Measurements from ENCODE around the gene PFN3. TPM values are rescaled to one million over a fixed set of nuclear protein-coding genes. Genes with fewer than 3 reads are reported as not detected.

PFN3 gene
- total and polyA plus RNA-seq, 7 donors: not detected

DNA sequence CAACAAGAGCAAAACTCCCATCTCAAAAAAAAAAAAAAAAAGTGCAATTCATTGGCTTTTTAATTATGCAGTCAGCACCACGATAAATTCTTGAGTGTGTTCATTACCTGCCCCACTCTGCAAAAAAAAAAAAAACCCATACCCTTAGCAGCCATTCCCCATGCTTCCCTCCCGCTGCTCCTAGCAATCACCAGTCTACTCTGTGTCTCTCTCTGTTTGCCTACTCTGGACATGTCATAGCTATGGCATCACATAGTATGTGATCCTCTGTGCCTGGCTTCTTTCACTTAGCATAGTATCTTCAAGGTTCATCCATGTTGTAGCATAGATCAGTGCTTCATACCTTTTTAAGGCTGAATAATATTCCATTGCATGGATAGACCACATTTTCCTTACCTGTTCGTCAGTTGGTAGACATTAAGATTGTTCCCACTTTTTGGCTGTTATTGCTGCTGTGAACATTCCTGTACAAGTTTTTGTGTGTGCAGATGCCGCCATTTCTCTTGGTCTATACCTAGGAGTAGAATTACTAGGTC lies 39.1 kb upstream of the PFN3 start:
- no peak overlapping the region for H3K27ac ChIP-seq
- no peak for DNase-seq
- H3K4me3 ChIP-seq: no peak overlapping the region
- H3K4me1 ChIP-seq: no peaks in the 10 kb centered on the region
- H3K36me3 ChIP-seq: peaks cover 19 to 63% (median 25%) of the 10 kb centered on the region in 4 donors
- intact Hi-C loops (cut with DNase I): no loop called here
- 97% methylated on average over 4 of the region's 4 CpGs for WGBS, 2 donors
- no peak for TF ChIP-seq POLR2AphosphoS5 (IDR thresholded peaks at IDR 0.05)
- no peak for TF ChIP-seq EP300 (IDR thresholded peaks at IDR 0.05)
- TF ChIP-seq POLR2A (IDR thresholded peaks at IDR 0.05): no peak
- TF ChIP-seq, protein P1, sequence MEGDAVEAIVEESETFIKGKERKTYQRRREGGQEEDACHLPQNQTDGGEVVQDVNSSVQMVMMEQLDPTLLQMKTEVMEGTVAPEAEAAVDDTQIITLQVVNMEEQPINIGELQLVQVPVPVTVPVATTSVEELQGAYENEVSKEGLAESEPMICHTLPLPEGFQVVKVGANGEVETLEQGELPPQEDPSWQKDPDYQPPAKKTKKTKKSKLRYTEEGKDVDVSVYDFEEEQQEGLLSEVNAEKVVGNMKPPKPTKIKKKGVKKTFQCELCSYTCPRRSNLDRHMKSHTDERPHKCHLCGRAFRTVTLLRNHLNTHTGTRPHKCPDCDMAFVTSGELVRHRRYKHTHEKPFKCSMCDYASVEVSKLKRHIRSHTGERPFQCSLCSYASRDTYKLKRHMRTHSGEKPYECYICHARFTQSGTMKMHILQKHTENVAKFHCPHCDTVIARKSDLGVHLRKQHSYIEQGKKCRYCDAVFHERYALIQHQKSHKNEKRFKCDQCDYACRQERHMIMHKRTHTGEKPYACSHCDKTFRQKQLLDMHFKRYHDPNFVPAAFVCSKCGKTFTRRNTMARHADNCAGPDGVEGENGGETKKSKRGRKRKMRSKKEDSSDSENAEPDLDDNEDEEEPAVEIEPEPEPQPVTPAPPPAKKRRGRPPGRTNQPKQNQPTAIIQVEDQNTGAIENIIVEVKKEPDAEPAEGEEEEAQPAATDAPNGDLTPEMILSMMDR (IDR thresholded peaks at IDR 0.05): no peak
- no peaks in the 10 kb centered on the region for H3K27me3 ChIP-seq
- no peaks in the 10 kb centered on the region for H3K9me3 ChIP-seq

DNA sequence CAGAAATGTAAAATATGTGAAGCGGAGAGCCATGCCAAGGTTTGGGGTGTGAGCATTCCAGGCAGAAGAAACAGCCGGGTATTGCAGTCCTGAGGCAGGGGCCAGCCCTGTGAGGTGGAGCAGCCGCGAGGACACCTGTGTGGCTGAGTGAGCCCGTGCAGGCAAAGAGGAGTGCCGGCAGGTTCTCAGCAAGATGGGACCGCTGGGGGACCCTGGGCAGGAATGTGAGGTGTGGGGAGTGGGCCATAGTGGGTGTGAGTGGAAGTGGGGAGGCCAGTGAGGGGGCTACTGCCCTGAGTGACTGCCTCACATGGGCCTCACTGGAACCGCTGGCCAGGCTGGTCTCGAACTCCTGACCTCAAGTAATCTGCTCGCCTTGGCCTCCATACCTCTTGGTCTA lies 38.0 kb upstream of the PFN3 start:
- no peak for TF ChIP-seq EP300 (IDR thresholded peaks at IDR 0.05)
- TF ChIP-seq, protein P1 (IDR thresholded peaks at IDR 0.05): no peak
- no peak for TF ChIP-seq POLR2A (IDR thresholded peaks at IDR 0.05)
- TF ChIP-seq POLR2AphosphoS5 (IDR thresholded peaks at IDR 0.05): no peak
- H3K27me3 ChIP-seq: no peaks in the 10 kb centered on the region
- no peak for DNase-seq
- WGBS, 2 donors: 95 to 96% methylated on average over 10 of the region's 10 CpGs
- peaks cover 29 to 74% (median 36%) of the 10 kb centered on the region in 4 donors for H3K36me3 ChIP-seq
- intact Hi-C loops (cut with DNase I): no loop called here
- no peak overlapping the region for H3K4me3 ChIP-seq
- no peaks in the 10 kb centered on the region for H3K4me1 ChIP-seq
- H3K27ac ChIP-seq: no peak overlapping the region
- H3K9me3 ChIP-seq: no peaks in the 10 kb centered on the region

DNA sequence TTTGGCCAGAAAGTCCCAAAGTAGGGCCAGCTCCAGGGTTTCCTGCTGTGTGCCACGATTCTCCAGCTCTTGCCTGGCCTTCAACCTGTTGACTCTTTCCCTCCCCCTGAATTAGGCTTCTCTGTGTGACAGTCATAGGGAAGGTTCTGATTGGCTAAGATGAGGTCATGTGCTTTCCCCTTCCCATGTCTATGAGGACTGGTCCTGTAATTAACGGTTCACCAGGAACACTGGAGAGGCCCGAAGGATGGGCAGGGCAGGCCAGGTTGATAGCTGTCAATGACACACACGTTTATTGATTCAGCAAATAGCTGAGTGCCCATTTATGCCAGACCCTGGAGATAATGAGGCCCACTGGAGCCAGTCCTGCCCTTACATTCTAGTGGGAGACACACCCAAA lies 37.2 kb upstream of the PFN3 start:
- H3K36me3 ChIP-seq: peaks cover 36 to 80% (median 45%) of the 10 kb centered on the region in 4 donors
- no peaks in the 10 kb centered on the region for H3K9me3 ChIP-seq
- H3K4me3 ChIP-seq: no peak overlapping the region
- intact Hi-C loops (cut with DNase I): no loop called here
- WGBS, 2 donors: 46 to 78% methylated on average over 4 of the region's 4 CpGs
- no peaks in the 10 kb centered on the region for H3K27me3 ChIP-seq
- no peak for DNase-seq
- peaks cover 0 to 2% (median under 1%) of the 10 kb centered on the region in 4 donors for H3K4me1 ChIP-seq
- no peak overlapping the region for H3K27ac ChIP-seq
- TF ChIP-seq, protein P1 (IDR thresholded peaks at IDR 0.05): no peak
- TF ChIP-seq POLR2AphosphoS5 (IDR thresholded peaks at IDR 0.05) (no peak), EP300 (IDR thresholded peaks at IDR 0.05) (no peak), POLR2A (IDR thresholded peaks at IDR 0.05) (no peak)

DNA sequence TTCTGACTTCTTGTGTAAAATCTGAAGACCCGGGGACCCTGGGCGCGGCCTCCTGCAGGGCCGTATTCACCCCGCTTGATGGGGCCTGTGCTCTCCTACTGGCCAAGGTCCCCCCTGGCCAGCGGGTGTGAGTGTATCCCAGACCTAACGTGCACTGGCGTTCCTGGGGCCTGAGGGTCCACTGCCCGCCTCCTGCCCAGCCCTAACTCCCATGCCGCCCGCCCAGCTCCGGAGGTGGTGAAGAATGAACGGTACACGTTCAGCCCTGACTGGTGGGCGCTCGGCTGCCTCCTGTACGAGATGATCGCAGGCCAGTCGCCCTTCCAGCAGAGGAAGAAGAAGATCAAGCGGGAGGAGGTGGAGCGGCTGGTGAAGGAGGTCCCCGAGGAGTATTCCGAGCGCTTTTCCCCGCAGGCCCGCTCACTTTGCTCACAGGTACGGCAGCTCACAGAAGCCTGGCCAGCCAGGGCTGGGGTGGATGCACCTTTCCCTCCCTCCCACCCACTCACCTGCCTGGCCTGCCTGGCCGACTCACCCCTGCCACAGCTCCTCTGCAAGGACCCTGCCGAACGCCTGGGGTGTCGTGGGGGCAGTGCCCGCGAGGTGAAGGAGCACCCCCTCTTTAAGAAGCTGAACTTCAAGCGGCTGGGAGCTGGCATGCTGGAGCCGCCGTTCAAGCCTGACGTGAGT lies 35.5 kb upstream of the PFN3 start:
- WGBS, 2 donors: 94 to 97% methylated on average over 37 of the region's 37 CpGs
- TF ChIP-seq POLR2A (IDR thresholded peaks at IDR 0.05) (no peak), EP300 (IDR thresholded peaks at IDR 0.05) (no peak), POLR2AphosphoS5 (IDR thresholded peaks at IDR 0.05) (no peak)
- TF ChIP-seq, protein P1 (IDR thresholded peaks at IDR 0.05): no peak
- intact Hi-C loops (cut with DNase I): no loop called here
- Histone ChIP-seq H3K36me3 (peaks cover 28 to 80% (median 52%) of the 10 kb centered on the region in 4 donors), H3K27me3 (no peaks in the 10 kb centered on the region), H3K4me1 (peaks cover 0 to 17% (median 6%) of the 10 kb centered on the region in 4 donors), H3K27ac (no peak overlapping the region), H3K9me3 (no peaks in the 10 kb centered on the region), H3K4me3 (no peak overlapping the region)
- DNase-seq: no peak

Data from sigmoid colon (tissue), 7 donors.